ENCODE results near the gene SRGAP3.

SRGAP3 gene

DNA sequence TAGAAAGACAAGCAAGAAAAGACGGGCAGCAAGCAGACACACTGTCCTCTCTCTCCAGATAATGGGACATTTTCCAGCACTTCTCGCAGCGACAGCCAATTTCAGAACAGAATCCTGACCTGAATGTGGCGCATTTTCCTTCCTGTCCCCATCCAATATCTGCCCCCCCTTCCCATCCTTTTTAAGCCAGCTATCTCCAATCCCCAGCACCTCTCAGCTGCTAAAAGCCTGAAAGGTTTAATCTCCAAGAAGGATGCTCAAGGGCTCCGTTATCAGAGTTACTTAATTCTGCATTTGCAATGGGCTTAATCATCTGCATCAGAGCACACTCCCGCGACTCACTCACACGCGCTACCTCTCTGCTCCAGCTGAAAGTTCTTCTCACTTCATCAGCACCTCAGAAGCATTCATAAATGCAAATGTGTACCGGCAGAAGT, 50.5 kb downstream of the SRGAP3 start:
- no peak for DNase-seq

DNA sequence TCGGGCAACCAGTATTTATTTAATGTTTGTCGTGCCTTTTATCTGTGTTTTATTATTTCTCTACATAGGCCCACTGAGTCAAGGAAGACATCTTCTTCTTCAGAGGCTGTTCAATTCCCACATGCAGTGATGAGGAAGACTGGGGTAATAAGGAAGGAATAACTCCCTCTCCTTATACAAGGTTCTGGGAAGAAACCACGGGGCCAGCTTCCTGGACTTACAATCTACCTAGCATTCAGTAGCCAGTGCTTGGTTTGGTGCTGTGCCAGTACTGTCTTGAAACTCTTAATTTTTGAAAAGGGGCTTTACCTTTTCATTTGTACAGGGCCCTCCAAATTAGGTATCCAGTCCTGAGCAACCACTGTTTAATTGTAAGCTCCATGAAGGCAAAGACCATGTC, 51.2 kb downstream of the SRGAP3 start:
- DNase-seq: no peak

DNA sequence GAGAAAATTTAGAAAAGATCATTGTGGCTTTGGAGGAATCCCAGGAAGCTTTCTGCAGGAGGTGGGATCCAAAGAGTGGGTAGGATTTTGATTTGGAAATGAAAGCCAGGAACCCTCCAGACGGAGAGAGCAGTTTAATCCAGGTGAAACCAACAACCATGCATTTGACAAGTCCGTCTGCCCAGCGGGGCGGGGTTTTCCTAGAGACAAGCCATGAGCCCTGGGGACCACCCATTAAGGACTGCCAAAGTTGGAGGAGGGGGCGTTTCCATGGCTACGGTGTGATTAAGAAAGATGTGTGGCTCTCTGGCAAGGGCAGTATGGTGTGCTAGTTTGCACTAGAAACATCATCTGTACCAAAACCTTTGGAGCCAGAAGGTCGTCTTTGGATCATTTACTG, 53.4 kb downstream of the SRGAP3 start:
- DNase-seq: no peak

DNA sequence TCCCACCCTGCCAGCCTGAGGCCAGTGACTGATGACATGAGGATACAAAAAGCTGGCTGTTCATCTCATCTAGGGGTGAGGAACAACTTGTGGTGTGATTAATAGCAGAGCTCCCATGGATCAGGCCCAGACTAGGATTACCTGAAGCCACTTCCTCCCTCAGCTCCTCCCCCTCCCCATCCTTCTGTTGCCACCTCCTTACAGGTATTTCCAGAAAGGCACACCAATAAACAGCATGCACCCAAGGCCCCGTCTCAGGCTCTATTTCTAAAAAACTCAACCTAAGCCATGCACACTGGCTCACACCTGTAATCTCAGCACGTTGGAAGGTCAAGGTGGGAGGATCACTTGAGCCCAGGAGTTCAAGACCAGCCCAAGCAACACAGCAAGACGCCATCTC, 54.1 kb downstream of the SRGAP3 start:
- DNase-seq: no peak

DNA sequence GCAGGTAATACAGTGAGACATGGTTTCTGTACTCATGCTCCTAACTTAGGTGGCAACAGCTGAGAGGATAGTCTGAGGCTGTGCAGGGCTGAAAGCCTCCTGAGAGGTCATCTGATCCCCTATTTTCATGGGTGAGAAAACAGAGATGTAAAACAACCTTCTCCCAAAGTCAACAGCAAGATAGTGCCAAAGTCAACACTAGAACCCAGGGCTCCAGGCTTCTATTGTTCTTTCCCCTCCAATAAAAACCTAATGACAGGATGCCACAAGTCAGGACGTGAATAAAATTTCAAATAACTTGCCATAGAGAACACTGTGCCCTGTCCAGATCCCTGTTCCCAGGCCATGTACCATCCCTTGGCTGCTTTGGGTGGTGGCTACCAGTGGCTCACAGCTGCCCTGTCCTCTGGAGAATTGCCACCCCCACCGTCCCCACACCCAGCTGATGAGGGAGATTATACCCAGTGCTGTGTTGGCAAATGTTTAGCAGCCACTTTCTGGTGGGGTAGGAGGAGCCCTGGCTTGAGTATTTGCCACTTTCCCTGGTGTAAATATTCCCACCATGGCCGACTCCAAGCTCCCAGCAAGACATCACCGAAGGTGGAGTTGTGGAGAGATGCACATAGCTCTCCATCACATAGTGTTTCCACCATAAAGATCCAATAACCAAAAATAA, 54.8 kb downstream of the SRGAP3 start:
- no peak for DNase-seq

DNA sequence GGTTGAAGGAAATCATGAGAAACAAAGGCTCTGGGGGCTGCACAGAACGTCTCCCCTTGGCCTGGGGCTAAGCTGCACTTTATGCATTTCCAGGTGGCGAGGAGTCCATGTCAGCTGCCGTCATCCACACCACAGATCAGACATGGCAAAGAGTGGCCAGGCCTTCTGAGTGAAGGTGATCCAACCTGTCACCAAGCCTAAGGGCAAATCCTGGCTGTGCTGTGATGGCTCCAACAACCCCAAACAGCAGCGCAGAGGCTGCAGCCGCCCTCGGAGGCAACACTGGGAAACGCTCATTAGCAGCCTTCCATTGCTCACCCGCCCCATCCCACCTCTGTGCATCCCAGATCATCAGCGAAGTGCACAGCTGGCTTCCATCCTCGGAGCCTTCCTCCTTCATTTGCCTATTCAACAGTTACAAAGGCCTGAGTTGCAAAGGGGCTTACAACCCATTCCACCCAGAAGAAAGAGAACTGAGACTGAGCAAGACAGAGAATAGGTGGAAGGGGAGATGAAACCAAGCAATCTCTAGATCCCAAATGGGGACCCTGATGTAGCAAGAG, 55.7 kb downstream of the SRGAP3 start:
- DNase-seq: no peak

DNA sequence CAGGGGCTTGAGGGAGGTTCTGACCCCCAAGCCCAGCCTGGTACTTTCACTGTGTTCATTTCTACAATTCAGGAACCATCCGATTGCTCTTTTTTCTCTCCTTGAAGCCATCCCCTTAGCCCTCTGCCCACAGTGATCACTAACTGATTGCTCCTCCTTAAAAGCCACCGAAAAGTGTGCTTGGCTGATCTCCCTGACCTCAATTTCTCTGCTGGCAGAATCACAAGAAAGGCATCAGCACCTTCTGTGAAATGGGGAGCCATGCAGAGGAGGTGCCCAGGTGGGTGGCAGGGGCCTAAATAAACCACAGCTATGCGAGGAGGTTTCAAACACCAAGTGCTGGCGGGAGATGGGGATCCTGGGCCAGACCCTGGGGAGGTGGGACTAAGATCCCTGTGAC, 56.2 kb downstream of the SRGAP3 start:
- no peak for DNase-seq

DNA sequence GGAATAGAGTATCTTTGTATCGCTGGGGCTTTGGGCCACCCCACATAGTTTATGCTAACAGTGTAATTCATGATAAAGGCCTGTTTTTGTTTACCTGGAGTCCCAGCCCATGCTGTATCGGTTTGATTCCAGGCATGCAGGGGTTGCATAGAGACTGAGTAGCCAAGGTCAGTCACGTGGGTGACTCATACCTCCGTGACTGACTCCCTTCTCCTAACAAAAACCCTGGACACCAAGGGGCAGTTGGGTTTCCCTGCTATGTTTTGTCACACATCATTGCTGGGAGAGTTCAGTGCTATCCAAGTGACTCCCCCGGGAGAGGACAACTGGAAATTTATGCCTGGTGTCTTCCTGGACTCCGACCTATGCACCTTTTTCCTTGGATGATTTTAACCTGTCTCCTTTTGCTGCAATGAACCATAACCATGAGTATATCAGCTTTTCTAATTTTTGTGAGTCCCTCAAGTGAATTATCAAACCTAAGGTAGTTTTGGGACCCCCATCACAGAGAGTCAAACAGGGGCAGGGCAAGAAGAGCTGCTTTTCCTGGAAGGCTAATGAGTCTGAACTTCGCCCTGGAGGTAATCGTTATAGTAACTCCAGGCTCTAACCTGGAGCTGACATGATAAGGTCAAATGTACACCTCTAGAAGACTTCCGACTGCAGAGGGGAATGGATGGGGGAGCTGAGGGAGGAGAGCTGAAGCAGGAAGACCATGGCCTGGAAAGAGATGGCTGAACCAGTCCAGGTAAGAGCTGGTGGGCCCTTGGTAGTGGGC, 57.0 kb downstream of the SRGAP3 start:
- no peak for DNase-seq

DNA sequence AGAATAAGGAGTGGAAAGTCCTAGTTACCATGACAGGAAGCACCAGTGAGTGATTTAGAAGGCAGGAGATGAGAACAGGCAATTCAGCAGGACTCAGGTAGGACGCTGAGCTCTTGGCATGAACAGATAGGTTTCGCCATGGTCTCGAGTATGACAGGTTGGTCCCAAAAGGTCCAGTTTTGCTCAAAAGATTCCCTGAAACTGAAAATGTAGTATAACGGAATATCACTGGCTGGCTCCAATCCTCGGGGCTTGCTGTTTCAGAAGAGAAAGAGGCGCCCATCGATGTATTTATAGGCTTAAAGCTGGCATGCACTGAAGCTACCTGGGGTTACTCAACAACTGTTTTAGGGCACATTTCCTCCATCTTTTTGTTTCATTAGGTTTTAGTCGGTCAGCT, 59.2 kb downstream of the SRGAP3 start:
- no peak for DNase-seq

DNA sequence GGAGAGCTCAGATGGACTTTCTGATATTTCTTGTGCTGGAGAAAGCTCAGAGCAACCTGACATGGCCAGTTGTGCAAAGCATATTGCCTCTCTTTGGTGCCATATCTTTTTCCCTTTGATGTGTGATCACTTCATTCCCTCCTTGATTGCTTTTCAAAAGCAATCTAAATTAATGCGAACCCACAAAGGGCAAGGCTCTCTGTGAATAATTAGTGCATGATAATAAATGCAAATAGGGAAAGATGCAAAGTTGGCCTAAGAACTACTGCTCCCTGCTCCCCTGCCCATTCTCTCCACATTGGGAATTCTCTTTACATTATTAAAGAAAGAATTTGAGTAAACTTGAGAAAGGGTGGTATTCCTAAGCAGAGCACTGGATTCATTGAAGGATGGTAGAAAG, 60.9 kb downstream of the SRGAP3 start:
- no peak for DNase-seq

DNA sequence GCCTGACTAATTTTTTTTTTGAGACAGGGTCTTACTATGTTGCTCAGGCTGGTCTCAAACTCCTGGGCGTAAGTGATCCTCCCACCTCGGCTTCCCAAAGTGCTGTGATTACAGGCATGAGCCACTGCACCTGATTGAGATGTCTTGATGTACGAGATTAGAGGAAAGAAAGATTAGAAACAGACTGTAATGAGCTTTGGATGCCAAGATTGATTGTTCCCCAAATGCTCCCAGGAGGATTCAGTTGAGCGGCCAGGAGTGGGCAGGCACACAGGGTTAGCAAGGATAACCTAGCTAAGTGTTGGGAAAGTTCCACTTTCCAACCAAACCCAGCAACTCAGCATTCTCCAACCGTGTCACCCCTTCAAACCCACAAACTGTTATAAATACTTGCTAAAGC, 63.7 kb downstream of the SRGAP3 start:
- no peak for DNase-seq

DNA sequence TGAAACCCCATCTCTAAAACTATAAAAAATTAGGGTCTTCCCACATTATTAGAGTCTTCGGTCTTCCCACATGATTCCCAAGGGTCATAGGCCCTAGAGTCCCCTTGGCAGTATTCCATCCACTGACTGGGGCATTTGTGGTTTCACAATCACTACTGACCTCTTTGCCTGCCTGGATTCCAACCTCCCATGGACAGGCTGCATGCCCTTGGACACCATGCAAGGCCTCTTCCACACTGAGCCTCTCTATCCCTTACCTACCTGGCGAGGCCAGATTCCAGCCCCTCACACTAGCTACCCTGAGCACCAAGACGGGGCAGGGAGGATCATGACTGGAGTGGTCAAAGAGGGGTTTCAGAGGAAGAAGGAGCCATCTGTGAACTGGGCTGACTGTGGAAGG, 64.4 kb downstream of the SRGAP3 start:
- DNase-seq: no peak

DNA sequence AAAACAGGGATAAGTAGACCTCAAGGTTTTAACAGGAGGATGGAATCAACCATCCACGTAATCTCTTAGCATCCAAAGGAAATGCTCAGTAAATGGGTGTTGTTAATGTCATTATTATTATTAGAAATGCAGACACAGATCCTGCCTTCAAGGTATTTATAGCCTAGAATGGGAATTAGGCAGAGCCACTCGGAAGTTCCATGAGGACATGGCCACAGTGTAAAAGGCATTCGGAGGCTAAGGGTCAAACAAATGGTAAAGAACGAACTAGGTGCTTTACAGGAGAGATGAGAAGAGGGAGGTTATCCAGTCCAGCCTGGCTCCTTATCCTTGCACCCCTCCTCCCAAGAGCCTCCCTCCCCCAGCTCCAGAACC, 65.0 kb downstream of the SRGAP3 start:
- no peak for DNase-seq

DNA sequence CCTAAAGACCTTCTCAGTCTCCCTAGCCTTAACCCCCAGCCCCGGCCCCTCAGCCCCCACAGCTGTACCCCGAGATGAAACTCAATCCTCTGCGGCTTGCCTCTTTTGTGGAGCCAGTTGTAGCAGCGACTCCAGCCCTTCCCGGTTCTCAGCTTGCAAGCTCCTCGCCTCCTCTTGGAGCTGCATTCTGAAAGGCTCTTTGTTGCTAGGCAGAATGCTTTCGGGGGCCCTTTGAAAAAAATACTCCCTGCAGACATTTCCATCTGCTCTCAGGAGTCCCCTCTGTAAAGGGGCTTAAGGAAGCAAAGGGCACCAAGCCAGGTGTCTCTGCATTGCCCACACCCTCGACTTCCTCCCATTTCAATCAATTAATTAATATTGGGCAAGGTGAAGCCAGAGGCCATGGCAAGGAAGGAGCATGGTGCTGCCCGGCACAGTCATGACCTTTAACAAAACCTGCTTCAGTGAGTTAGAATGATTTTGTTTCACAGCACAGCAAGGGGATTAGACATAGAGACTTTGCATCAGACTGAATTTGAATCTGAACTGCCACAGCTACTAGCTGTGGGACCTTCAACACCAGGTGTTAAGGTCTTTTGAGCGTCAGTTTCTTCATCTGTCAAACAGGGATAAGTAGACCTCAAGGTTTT, 65.5 kb downstream of the SRGAP3 start:
- DNase-seq: no peak

DNA sequence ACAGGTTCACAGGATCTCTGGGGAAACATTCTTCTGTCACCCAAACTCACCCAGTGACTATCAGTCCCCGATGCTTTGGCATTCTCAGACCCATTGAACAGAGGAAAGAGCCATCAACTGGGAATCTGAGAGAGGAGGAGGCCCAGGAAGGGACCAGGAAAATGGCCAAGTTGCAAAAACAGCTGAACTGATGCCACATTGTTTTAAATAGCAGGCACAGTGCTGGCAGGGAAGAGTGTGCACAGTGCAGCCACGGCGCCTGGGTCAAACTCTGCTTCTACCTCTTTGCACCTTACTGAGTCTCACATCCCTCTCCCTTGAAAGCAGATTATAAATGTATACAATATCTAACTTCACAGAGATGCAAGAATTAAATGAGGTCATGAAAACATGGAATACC, 66.4 kb downstream of the SRGAP3 start:
- DNase-seq: no peak

DNA sequence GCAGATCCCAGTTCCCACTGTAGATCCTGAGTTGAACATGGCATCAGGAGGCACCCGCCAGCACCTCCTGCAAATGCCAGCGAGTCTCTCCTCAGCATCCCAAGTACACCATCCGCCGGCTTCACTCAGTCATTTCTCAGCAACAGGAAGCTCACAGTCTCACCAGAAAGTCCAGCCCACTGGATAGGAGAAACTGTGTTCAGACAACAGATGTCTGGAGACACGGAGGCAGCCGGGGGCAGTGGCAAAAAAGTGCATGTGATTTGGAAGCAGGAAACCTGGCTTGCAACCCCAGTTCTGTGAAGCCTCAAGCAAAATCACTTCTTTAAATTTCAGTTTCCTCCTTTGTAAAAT, 68.7 kb downstream of the SRGAP3 start:
- no peak for DNase-seq

DNA sequence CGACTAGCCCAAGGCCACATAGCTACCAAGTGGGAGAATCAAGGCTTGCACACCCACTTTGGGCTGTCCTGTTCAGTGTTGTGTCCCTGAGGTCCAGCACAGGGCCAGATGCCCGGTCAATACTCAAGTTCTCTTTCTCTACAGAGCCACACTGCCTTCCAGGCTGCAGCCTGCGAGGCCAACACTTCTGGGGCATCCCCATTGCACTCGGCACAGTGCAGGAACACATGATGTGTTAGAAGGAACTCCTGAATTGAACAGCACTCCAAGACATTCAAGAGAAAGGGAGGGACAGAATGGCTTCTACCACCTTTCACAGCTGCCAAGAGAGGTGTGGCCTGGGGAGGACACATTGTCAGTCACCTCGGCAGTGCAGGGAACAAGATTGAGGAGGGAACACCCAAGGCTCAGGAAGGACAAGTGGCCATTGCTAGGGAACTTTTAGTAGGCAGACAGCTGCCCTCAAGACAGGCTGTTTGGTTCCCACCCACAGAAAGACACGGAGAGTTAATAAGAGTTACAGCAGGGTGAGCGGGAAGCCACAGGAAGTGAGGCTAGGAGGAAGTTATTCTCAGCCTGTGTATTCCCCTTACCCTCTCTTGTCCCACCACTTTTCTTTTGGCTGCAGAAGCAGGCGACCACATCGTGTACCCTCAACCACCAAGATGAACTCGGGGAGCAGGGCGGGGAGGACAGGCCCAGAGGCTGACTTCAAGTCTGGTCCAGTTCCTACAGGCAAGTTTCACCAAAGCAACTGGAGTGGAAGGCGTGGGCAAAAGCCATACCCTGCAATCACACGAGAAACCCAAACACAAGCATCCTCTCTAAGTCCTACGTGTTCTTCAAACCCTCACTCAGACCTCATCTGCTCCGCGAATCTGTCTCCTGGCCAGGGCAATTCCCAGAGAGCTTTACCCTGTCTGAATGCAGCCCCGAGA, 69.4 kb downstream of the SRGAP3 start:
- DNase-seq: no peak

DNA sequence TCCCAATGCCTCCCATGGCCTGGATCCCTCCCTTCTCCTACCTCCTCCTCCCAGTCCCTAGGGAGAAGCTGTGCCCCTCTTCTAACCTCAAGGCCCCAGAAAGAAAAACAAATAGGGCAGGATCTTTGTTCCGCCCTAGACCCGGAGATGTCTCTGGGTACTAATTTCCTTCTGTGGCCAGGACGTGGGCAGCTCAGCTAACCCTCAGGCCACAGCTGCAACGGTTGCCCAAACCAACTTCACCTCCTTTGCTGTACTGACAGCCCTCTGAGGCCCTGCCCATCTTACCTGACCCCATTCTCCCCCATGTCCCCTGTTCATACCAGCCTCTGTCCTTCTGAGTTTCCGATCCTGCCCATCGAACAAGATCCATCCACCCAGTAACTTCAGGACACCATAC, 70.7 kb downstream of the SRGAP3 start:
- DNase-seq: no peak

DNA sequence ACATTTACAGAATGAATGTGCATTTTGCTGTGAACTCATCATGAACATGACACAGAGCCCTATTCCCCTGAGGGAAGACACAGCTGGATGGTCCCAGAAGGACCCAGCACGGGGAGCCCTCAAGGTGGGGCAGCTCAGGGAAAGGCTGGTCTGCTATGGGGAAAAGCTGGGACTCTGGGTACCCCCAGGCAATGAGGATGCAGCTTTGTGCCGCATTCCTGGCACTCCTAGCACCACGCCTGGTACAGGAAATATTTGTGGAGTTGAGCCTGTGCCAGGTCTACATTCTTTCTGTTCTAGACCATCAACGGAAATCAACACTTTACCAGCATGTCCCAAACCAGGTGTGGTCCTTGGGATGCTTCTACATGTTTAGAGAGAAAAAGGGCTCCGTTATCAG, 74.0 kb downstream of the SRGAP3 start:
- no peak for DNase-seq

DNA sequence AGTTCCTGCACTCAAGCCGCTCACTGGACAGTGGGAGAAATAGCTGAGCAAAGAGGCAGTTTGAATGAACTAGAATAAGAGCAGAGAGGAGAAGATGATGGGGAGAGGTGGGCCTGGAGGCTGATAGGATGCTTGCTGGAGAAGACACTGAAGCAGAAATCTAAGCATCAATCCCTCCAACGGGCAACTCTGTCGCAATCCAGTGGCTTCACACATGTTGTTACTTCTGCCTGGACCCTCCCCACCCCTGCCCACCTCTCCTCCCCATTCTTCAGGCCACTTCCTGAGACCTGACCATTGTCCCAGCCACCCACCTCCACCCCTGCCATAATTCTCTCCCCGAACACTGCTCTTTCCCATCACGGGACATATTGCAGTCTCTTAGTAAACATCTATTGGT, 76.0 kb downstream of the SRGAP3 start:
- DNase-seq: no peak

DNA sequence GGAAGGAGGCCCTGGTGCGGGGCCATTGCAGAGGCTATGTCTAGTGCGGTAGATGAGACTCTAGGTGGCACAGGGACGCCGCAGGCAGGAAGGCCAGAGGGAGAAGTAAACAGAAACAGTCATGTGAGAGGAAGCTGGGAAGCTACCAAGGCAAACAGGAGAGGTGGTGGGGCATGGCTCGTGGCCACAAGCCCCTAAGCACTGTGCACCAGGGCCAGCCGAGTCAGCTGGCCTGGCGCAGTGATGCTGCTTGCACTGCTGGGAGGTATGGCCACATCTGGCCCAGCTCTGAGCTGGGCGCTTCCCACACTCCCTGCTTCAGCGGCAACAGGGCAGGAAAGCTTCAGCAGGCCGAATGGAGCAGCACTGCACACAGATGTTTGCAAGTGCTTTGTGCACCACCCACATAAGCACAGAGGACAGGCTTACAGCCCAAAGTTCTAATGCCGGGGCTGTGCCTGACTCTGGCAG, 76.6 kb downstream of the SRGAP3 start:
- DNase-seq: no peak

DNA sequence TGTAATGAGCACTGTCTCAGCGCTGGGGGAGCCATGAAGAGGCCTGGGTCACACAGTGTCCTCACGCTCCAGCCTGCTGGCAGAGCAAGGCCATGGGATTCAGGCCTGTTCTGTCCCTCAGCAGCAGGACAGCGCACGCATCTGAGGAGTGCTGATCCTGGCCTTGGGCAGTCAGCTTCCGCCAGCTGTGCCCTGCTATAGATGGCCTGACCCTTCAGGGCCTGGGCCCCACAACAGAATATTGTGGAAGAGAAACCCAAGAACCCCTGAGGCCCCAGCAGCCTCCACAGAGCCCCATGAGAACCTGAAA, 78.6 kb downstream of the SRGAP3 start:
- no peak for DNase-seq

Data from NCI-H446 treated with DMSO at 0.1 percent for 48 hours (cell line).